K562 (cell line): ENCODE measurements around the gene NDUFA7. TPM values are rescaled to one million over a fixed set of nuclear protein-coding genes. Genes with fewer than 3 reads are reported as not detected.
A peak's percentile ranks its signal among the peaks of the same experiment; 100 is the strongest.

ENCODE experiments used
- ARID2 ChIP-seq: fragments of 450-650 bp; IDR thresholded peaks from 2 replicates; pipeline ENCODE4 v1.6.1; 2017; ENCODE audit warnings: antibody characterized with exemption, mild to moderate bottlenecking
- BCL6 ChIP-seq: fragments of 250-450 bp; sonication (Bioruptor Pico); IDR thresholded peaks from 2 replicates; pipeline ENCODE4 v1.4.0; 2020
- KLF16 ChIP-seq: IDR thresholded peaks from 2 replicates; pipeline ENCODE4 v1.6.1; 2016; ENCODE audit warnings: antibody characterized with exemption
- MTA1 ChIP-seq: fragments of 450-650 bp; IDR thresholded peaks from 2 replicates; pipeline ENCODE4 v1.6.1; 2017; ENCODE audit warnings: borderline replicate concordance
- PCBP2 ChIP-seq: fragments of 200-400 bp; formaldehyde crosslinking; IDR thresholded peaks from 2 replicates; pipeline ENCODE4 v1.6.1; 2018; ENCODE audit warnings: low read length, low read depth, mild to moderate bottlenecking, moderate library complexity; ENCODE audit not compliant: poor library complexity, severe bottlenecking
- SMARCB1 ChIP-seq: IDR thresholded peaks from 2 replicates; pipeline ENCODE4 v1.6.1; 2011; ENCODE audit warnings: improper control_type of control experiment, low read depth; ENCODE audit not compliant: insufficient read length
- SRSF1 ChIP-seq: fragments of 200-400 bp; formaldehyde crosslinking; IDR thresholded peaks from 2 replicates; pipeline ENCODE4 v1.6.1; 2017; ENCODE audit warnings: mild to moderate bottlenecking, low read depth, low read length, moderate library complexity
- TBL1XR1 ChIP-seq, 2 experiments: IDR thresholded peaks; 2 replicates each; pipeline ENCODE4 v1.6.1; 2012; ENCODE audit warnings: improper control_type of control experiment in 2 of 2, low read length in 2 of 2, mild to moderate bottlenecking in 1 of 2
- THRAP3 ChIP-seq: fragments of 450-650 bp; IDR thresholded peaks from 2 replicates; pipeline ENCODE4 v1.6.1; 2016; ENCODE audit warnings: mild to moderate bottlenecking, inconsistent platforms, borderline replicate concordance
- TRIM24 ChIP-seq, 2 experiments: fragments of 450-650 bp; IDR thresholded peaks; 2 replicates each; pipeline ENCODE4 v1.6.1; 2016
- ZBTB7A ChIP-seq: IDR thresholded peaks from 2 replicates; pipeline ENCODE4 v1.6.1; 2011; ENCODE audit warnings: low read depth, mild to moderate bottlenecking, low read length, moderate library complexity, borderline replicate concordance; ENCODE audit not compliant: control insufficient read depth
- ZNF347 ChIP-seq: fragments of 450-650 bp; formaldehyde crosslinking; IDR thresholded peaks from 2 replicates; pipeline ENCODE4 v1.4.0; 2020; ENCODE audit warnings: low read depth, mild to moderate bottlenecking, moderate library complexity
- polyA plus RNA-seq, 8 experiments: library from polyadenylated mRNA; depleted of rRNA in 4 of 8; stranded (reverse) in 5 of 8; unstranded in 3 of 8; fragments of >200 nt; fragmentation: Nextera tagmentation in 2 of 8; fragmentation: Illumina TruSeq in 1 of 8; extraction: Ambion mirVana in 2 of 8; extraction: Trizol in 1 of 8; gene quantifications; 2 replicates each; pipeline versions ENCODE4 v1.2.1 to v1.2.3, GENCODE V29; 2011 to 2014; ENCODE audit warnings: inconsistent platforms in 1 of 8, missing spikeins in 1 of 8
- total RNA-seq, 7 experiments: library from RNA; depleted of rRNA in 6 of 7; stranded (reverse); fragments of >200 nt in 6 of 7; fragmentation: Illumina TruSeq in 2 of 7; extraction: Trizol in 2 of 7; gene quantifications; 2 replicates each; pipeline versions ENCODE4 v1.2.1 to v1.2.3, GENCODE V29; 2011 to 2021; ENCODE audit warnings: low replicate concordance in 1 of 7
- TF ChIP-seq, protein P1 (sequence below), 2 experiments: fragments of 450-650 bp; IDR thresholded peaks; 2 replicates each; pipeline ENCODE4 v1.6.1; 2016; ENCODE audit warnings: mild to moderate bottlenecking in 2 of 2, borderline replicate concordance in 1 of 2, low read depth in 1 of 2, moderate library complexity in 1 of 2
- TF ChIP-seq, protein P2 (sequence below), 2 experiments: fragments of 450-650 bp in 1 of 2; sonication (generic) in 1 of 2; formaldehyde crosslinking; conservative IDR thresholded peaks; 2 replicates each; pipeline versions ENCODE4 v1.4.0 to v1.8.1; 2020 to 2022; ENCODE audit warnings: mild to moderate bottlenecking in 1 of 2, missing genetic modification reagents in 1 of 2
- TF ChIP-seq, protein P3 (sequence below): fragments of 450-650 bp; IDR thresholded peaks from 2 replicates; pipeline ENCODE4 v1.6.1; 2016; ENCODE audit warnings: antibody characterized with exemption
- TF ChIP-seq, protein P4 (sequence below): IDR thresholded peaks from 2 replicates; pipeline ENCODE4 v1.6.1; 2016; ENCODE audit warnings: missing genetic modification characterization, missing compliant biosample characterization

Gene NDUFA7
- total and polyA plus RNA-seq, 9 of the 15 experiments (the other 6 are each of a cell fraction or from before 2014, with no cell fraction given), result 70.8 to 348 (median 142) TPM

DNA sequence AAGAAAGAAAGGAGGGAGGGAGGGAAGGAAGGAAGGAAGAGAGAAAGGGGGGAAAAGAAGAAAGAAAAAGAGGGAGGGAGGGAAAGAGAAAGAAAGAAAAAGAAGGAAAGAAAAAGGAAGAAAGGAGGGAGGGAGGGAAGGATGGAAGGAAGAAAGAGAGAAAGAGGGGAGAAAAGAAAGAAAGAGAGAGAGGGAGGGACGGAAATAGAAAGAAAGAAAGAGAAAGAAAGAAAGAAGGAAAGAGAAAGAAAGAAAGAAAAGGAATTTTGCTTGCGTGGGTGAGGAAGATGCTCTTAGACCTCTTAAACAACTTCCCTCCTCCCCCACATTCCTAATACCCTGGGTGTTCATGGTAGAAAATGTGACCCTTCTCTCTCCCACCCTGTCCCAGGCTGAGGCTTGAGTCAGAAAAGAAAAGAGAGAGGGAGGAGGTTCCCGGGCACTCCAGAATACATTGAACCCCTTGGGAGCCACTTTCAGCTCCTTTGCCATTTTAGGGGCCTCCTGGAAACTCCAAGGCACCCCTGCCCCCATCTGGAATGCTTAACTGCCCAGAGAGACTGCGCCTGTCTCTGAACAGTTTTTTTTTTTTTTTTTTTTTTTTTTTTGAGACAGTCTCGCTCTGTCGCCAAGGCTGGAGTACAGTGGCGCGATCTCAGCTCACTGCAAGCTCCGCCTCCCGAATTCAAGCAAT, 31.1 kb upstream of the NDUFA7 start (continued):
- TF ChIP-seq, protein P1, sequence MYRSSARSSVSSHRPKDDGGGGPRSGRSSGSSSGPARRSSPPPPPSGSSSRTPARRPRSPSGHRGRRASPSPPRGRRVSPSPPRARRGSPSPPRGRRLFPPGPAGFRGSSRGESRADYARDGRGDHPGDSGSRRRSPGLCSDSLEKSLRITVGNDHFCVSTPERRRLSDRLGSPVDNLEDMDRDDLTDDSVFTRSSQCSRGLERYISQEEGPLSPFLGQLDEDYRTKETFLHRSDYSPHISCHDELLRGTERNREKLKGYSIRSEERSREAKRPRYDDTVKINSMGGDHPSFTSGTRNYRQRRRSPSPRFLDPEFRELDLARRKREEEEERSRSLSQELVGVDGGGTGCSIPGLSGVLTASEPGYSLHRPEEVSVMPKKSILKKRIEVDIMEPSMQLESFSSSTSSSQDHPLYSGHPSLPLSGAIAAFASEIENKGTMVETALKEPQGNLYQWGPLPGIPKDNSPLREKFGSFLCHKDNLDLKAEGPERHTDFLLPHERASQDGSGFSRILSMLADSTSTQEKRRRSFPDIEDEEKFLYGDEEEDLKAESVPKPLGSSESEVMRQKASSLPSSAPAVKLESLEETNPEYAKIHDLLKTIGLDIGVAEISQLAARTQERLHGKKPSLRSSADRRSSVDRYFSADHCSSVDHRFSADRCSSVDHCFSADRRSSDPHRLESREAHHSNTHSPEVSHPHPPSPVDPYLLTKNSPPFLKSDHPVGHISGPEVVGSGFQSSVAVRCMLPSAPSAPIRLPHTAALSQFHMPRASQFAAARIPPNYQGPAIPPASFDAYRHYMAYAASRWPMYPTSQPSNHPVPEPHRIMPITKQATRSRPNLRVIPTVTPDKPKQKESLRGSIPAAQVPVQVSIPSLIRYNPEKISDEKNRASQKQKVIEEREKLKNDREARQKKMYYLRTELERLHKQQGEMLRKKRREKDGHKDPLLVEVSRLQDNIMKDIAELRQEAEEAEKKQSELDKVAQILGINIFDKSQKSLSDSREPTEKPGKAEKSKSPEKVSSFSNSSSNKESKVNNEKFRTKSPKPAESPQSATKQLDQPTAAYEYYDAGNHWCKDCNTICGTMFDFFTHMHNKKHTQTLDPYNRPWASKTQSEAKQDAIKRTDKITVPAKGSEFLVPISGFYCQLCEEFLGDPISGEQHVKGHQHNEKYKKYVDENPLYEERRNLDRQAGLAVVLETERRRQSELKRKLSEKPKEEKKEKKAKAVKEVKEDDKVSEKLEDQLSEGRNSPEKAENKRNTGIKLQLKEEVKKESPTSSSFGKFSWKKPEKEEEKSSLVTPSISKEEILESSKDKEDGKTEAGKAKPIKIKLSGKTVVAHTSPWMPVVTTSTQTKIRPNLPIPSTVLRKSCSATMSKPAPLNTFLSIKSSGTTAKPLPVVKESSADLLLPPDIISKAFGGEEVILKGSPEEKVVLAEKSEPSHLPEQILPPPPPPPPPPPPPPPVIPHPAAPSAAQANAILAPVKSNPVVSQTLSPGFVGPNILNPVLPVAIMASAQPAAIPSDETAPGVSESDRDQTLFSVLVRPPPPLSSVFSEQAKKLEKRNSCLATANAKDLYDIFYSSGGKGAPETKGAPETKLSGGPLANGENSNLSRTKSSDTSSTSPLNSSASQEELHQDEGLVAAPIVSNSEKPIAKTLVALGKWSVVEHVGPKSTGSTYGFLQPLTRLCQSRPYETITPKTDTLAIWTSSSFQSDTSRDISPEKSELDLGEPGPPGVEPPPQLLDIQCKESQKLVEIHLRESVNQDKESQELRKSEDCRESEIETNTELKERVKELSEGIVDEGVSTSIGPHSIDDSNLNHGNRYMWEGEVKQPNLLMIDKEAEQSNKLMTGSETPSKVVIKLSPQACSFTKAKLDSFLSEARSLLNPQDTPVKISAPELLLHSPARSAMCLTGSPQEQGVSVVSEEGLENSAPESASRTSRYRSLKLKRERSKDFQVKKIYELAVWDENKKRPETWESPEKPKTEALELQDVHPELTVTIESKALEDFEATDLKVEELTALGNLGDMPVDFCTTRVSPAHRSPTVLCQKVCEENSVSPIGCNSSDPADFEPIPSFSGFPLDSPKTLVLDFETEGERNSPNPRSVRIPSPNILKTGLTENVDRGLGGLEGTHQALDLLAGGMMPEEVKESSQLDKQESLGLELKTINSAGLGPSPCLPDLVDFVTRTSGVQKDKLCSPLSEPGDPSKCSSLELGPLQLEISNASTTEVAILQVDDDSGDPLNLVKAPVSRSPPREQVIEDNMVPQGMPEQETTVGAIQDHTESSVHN (IDR thresholded peaks at IDR 0.05; ENCODE audit: borderline replicate concordance in 1 of 2, low read depth in 1 of 2), result no peak
- TF ChIP-seq, protein P2, sequence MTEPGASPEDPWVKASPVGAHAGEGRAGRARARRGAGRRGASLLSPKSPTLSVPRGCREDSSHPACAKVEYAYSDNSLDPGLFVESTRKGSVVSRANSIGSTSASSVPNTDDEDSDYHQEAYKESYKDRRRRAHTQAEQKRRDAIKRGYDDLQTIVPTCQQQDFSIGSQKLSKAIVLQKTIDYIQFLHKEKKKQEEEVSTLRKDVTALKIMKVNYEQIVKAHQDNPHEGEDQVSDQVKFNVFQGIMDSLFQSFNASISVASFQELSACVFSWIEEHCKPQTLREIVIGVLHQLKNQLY (CRISPR knock-in tag; conservative IDR thresholded peaks at IDR 0.05), result no peak
- 0 out of 2 replicates have a peak, but pooled peaks have one; percentile 29 for TF ChIP-seq ARID2
- no peak for TF ChIP-seq TRIM24 (IDR thresholded peaks at IDR 0.05)
- no peak for TF ChIP-seq PCBP2
- TF ChIP-seq, protein P3, sequence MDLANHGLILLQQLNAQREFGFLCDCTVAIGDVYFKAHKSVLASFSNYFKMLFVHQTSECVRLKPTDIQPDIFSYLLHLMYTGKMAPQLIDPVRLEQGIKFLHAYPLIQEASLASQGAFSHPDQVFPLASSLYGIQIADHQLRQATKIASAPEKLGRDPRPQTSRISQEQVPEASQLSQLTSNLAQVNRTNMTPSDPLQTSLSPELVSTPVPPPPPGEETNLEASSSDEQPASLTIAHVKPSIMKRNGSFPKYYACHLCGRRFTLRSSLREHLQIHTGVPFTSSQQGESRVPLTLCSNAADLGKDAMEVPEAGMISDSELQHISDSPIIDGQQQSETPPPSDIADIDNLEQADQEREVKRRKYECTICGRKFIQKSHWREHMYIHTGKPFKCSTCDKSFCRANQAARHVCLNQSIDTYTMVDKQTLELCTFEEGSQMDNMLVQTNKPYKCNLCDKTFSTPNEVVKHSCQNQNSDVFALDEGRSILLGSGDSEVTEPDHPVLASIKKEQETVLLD, result peak; percentile 59; the same call in 1 of the 2 replicates
- TF ChIP-seq MTA1, result peak; percentile 79
- no peak for TF ChIP-seq SMARCB1
- TF ChIP-seq THRAP3, result 0 out of 2 replicates have a peak, but pooled peaks have one; percentile 42
- no peak for TF ChIP-seq TBL1XR1 (IDR thresholded peaks at IDR 0.05; ENCODE audit: low read length in 2 of 2)
- no peak for TF ChIP-seq ZBTB7A
- TF ChIP-seq, protein P4, sequence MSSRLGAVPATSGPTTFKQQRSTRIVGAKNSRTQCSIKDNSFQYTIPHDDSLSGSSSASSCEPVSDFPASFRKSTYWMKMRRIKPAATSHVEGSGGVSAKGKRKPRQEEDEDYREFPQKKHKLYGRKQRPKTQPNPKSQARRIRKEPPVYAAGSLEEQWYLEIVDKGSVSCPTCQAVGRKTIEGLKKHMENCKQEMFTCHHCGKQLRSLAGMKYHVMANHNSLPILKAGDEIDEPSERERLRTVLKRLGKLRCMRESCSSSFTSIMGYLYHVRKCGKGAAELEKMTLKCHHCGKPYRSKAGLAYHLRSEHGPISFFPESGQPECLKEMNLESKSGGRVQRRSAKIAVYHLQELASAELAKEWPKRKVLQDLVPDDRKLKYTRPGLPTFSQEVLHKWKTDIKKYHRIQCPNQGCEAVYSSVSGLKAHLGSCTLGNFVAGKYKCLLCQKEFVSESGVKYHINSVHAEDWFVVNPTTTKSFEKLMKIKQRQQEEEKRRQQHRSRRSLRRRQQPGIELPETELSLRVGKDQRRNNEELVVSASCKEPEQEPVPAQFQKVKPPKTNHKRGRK (tag), result peak; percentile 100
- no peak for TF ChIP-seq BCL6 (CRISPR knock-in tag)
- no peak for TF ChIP-seq SRSF1
- no peak for TF ChIP-seq ZNF347 (CRISPR knock-in tag)
- TF ChIP-seq KLF16, result no peak
